ENCODE data around the gene ITGB1. TPM values are rescaled to one million over a fixed set of nuclear protein-coding genes. Genes with fewer than 3 reads are reported as not detected.

Gene ITGB1
- total and polyA plus RNA-seq, 10 of the 15 experiments (the other 5 are each of a cell fraction or from before 2014, with no cell fraction given): 2.8 to 20.7 (median 10.4) TPM

- no peak for TF ChIP-seq ZBTB40 (IDR thresholded peaks at IDR 0.05; ENCODE audit: borderline replicate concordance)
- TF ChIP-seq ETV6 (conservative IDR thresholded peaks at IDR 0.05 in 1 of 2, IDR thresholded peaks at IDR 0.05 in 1 of 2; ENCODE audit: borderline replicate concordance in 1 of 2, low read depth in 1 of 2): peak in 1 of 2 experiments; percentile 57; a peak in 1 of 4 replicates
- TF ChIP-seq ATF2 (IDR thresholded peaks at IDR 0.05; ENCODE audit: low read length): peak; percentile 76
- peak; percentile 97 for TF ChIP-seq JUNB (IDR thresholded peaks at IDR 0.05)
- peak; percentile 82 for TF ChIP-seq EED (IDR thresholded peaks at IDR 0.05; ENCODE audit: low read depth)
- TF ChIP-seq WRNIP1 (IDR thresholded peaks at IDR 0.05; ENCODE audit: borderline replicate concordance, low read depth, low read length): no peak
- TF ChIP-seq PAX5 (IDR thresholded peaks at IDR 0.05; ENCODE audit: borderline replicate concordance, low read depth, low read length): peak; percentile 97
- TF ChIP-seq BCL3 (IDR thresholded peaks at IDR 0.05; ENCODE audit: borderline replicate concordance, insufficient read depth, low read depth, low read length, poor library complexity, severe bottlenecking): peak; percentile 47
- TF ChIP-seq ZBTB4 (CRISPR knock-in tag; IDR thresholded peaks at IDR 0.05): no peak
- TF ChIP-seq SRF (IDR thresholded peaks at IDR 0.05; ENCODE audit: low read depth in 2 of 2, low read length in 2 of 2): 0 out of 4 replicates have a peak, but pooled peaks of 1 of the 2 experiments have one; percentile 40
- peak in 1 of 2 experiments; percentile 58; a peak in 2 of 4 replicates for TF ChIP-seq EP300 (IDR thresholded peaks at IDR 0.05; ENCODE audit: borderline replicate concordance in 1 of 2, control insufficient read depth in 1 of 2, low read depth in 2 of 2, low read length in 2 of 2)
- TF ChIP-seq IKZF1 (conservative IDR thresholded peaks at IDR 0.05): peak; percentile 22
- no peak for TF ChIP-seq KAT2A (conservative IDR thresholded peaks at IDR 0.05; ENCODE audit: control insufficient read depth, low read depth, low read length)
- peak; percentile 71; the same call in 1 of the 2 replicates for TF ChIP-seq TCF3 (IDR thresholded peaks at IDR 0.05; ENCODE audit: borderline replicate concordance, insufficient read depth, low read depth, low read length)
- TF ChIP-seq CREM (IDR thresholded peaks at IDR 0.05; ENCODE audit: low read depth): peak; percentile 58; the same call in 1 of the 2 replicates
- 0 out of 3 replicates have a peak, but pooled peaks have one; percentile 53 for TF ChIP-seq POU2F2 (IDR thresholded peaks at IDR 0.05; ENCODE audit: borderline replicate concordance, low read depth, low read length)
Measured at GRCh38 chr10:32959006-32959920, 1.2 kb upstream of the ITGB1 start (continued).
